Measurements from ENCODE around the gene ACBD4. TPM values are rescaled to one million over a fixed set of nuclear protein-coding genes. Genes with fewer than 3 reads are reported as not detected.

The ACBD4 gene
- total and polyA plus RNA-seq, 10 of the 15 experiments (the other 5 are each of a cell fraction or from before 2014, with no cell fraction given): 0.20 to 13.8 (median 6.9) TPM

DNA sequence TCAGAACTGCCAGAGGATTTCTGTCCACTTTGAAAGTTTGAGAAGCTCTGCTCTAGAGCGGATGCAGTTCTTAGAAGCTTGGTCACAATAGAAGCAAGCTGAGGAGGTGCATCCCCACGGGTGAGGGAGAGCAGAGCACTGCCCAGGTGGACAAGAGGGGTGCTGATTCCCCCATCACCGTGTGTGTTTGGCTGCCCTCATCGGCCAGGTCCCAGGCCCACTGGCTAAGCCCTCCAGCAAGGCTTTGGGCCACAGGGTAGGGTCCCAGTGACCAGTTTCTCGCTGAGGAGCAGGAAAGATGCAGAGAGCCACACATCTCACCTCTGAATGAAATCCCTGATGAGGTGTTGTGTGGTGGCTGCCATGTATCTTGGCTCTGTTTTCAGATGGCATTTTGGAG is 47.5 kb upstream of the ACBD4 start:
- POLR2A ChIA-PET: interaction anchor here (1.2 kb wide), 1 partner anchor 38 kb away, joined by 3 read pairs; no protein-coding TSS in a partner anchor
- FAIRE-seq (no peak), DNase-seq (ENCODE audit: low read depth, low spot score) (no peak), ATAC-seq (no peak)
- H3K4me3 ChIP-seq: no peak overlapping the region
- intact Hi-C loops (cut with micrococcal nuclease; ENCODE audit: unreplicated experiment) (no loop called here), in situ Hi-C loops (cut with MboI) (no loop called here)
- no peak overlapping the region for H3K9ac ChIP-seq (ENCODE audit: control insufficient read depth, insufficient read depth, low read length)
- SMC1A ChIA-PET (ENCODE audit: uncharacterized antibody, unreplicated experiment): interaction anchor here (1.0 to 1.6 kb wide), 4 partner anchors 11 to 27 kb away, joined by 3 to 5 read pairs (median 4); partner anchors contain the start of gene NMT1
- CTCF ChIA-PET: interaction anchor here (0.7 to 3.8 kb wide), 4 partner anchors 9 to 65 kb away, joined by 3 to 23 read pairs (median 4); partner anchors contain the start of gene ACBD4
- H3K27me3 ChIP-seq (replicated peaks in 1 of 2; ENCODE audit: control insufficient read depth in 2 of 2, insufficient read depth in 2 of 2, low read length in 1 of 2): no peaks in the 10 kb centered on the region
- BruUV-seq (replicated peaks): no TSS peak
- no peaks in the 10 kb centered on the region for H4K20me1 ChIP-seq (ENCODE audit: control insufficient read depth, insufficient read depth)
- H3K4me1 ChIP-seq (ENCODE audit: control insufficient read depth, insufficient read depth, low read length): peaks cover 6% of the 10 kb centered on the region
- no peak overlapping the region for H2AFZ ChIP-seq (ENCODE audit: control insufficient read depth, low read depth, low read length)
- RAD21 ChIA-PET (ENCODE audit: unreplicated experiment): no interaction called here
- H3K9me3 ChIP-seq (replicated peaks; ENCODE audit: control insufficient read depth, insufficient read depth, low read length): no peaks in the 10 kb centered on the region
- no peaks in the 10 kb centered on the region for H3K79me2 ChIP-seq (ENCODE audit: control insufficient read depth, insufficient read depth, low read length)
- no peak overlapping the region for H3K27ac ChIP-seq (ENCODE audit: control insufficient read depth, insufficient read depth)
- WGBS (ENCODE audit: insufficient coverage, insufficient replicate concordance, low lambda C conversion rate, missing lambda C conversion rate): 70% methylated on average over 5 of the region's 5 CpGs
- peaks cover 23 to 45% of the 10 kb centered on the region in 2 experiments for H3K36me3 ChIP-seq (ENCODE audit: control insufficient read depth in 2 of 2, insufficient read depth in 2 of 2, low read length in 1 of 2)
- H3K4me2 ChIP-seq (ENCODE audit: control insufficient read depth, insufficient read depth): no peak overlapping the region
- TF ChIP-seq YY1 (IDR thresholded peaks at IDR 0.05; ENCODE audit: low read depth, low read length) (no peak), CHD1 (IDR thresholded peaks at IDR 0.05; ENCODE audit: low read depth, low read length) (no peak)

DNA sequence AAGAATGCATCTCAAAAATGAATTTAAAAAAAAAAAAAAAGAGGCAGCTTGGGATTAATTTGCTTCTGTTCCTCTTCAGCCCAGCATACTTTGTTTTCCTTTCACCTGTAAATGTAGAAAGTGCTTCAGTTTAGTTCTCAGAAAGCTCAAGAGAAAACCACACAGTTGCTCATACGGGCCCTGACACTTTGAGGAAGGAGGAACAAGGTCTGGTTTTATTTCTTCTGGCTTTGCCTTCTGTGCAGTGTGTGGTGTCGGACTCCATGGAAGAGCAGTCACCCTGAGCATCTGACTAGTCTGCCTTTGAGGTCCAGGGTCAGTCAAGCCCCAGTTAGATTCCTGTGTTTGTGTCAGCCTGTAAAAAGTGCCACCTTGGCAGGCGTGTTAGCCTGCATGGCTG is 46.7 kb upstream of the ACBD4 start:
- CTCF ChIA-PET: interaction anchor here (0.7 kb wide), 1 partner anchor 168 kb away, joined by 5 read pairs; no protein-coding TSS in a partner anchor
- RAD21 ChIA-PET (ENCODE audit: unreplicated experiment): interaction anchor here (0.6 kb wide), 1 partner anchor 26 kb away, joined by 3 read pairs; no protein-coding TSS in a partner anchor
- Histone ChIP-seq H3K27ac (ENCODE audit: control insufficient read depth, insufficient read depth) (no peak overlapping the region), H3K4me2 (ENCODE audit: control insufficient read depth, insufficient read depth) (no peak overlapping the region), H3K9ac (ENCODE audit: control insufficient read depth, insufficient read depth, low read length) (no peak overlapping the region), H3K36me3 (ENCODE audit: control insufficient read depth in 2 of 2, insufficient read depth in 2 of 2, low read length in 1 of 2) (peaks cover 30 to 47% of the 10 kb centered on the region in 2 experiments), H4K20me1 (ENCODE audit: control insufficient read depth, insufficient read depth) (no peaks in the 10 kb centered on the region), H2AFZ (ENCODE audit: control insufficient read depth, low read depth, low read length) (no peak overlapping the region), H3K4me3 (no peak overlapping the region), H3K9me3 (replicated peaks; ENCODE audit: control insufficient read depth, insufficient read depth, low read length) (no peaks in the 10 kb centered on the region), H3K79me2 (ENCODE audit: control insufficient read depth, insufficient read depth, low read length) (no peaks in the 10 kb centered on the region), H3K27me3 (replicated peaks in 1 of 2; ENCODE audit: control insufficient read depth in 2 of 2, insufficient read depth in 2 of 2, low read length in 1 of 2) (no peaks in the 10 kb centered on the region), H3K4me1 (ENCODE audit: control insufficient read depth, insufficient read depth, low read length) (peaks cover 6% of the 10 kb centered on the region)
- DNase-seq (ENCODE audit: low read depth, low spot score) (no peak), ATAC-seq (no peak), FAIRE-seq (no peak)
- intact Hi-C loops (cut with micrococcal nuclease; ENCODE audit: unreplicated experiment): no loop called here
- in situ Hi-C loops (cut with MboI): no loop called here
- SMC1A ChIA-PET (ENCODE audit: uncharacterized antibody, unreplicated experiment): interaction anchor here (1.0 to 1.6 kb wide), 2 partner anchors 15 to 22 kb away, joined by 4 read pairs; no protein-coding TSS in a partner anchor
- BruUV-seq (replicated peaks): TSS peak; percentile 55
- TF ChIP-seq RUNX3 (IDR thresholded peaks at IDR 0.05; ENCODE audit: low read length) (peak; percentile 48; the same call in 1 of the 2 replicates), ZSCAN29 (IDR thresholded peaks at IDR 0.05) (no peak), RFX5 (IDR thresholded peaks at IDR 0.05; ENCODE audit: low read depth, low read length) (no peak)
- POLR2A ChIA-PET: interaction anchor here (0.7 to 1.2 kb wide), 2 partner anchors 21 to 38 kb away, joined by 3 to 5 read pairs; no protein-coding TSS in a partner anchor
- 17% methylated on average over 3 of the region's 3 CpGs for WGBS (ENCODE audit: insufficient coverage, insufficient replicate concordance, low lambda C conversion rate, missing lambda C conversion rate)

Measured in GM12878 (cell line).